HG03521 (cell line): Measurements from ENCODE around the gene RABIF.

Experiments
- ATAC-seq: cut with Tn5 transposase; IDR thresholded peaks from one replicate; pipeline ENCODE4 v1.9.1; 2021; ENCODE audit warnings: mild to moderate bottlenecking, moderate library complexity; ENCODE audit not compliant: unreplicated experiment

RABIF gene

GRCh38 chr1:202879128-202879527, 9.8 kb downstream of the RABIF start:
- no peak for ATAC-seq

- ATAC-seq, result no peak
Observed at GRCh38 chr1:202873026-202873425, 15.9 kb downstream of the RABIF start.

GRCh38 chr1:202871367-202871766, 17.6 kb downstream of the RABIF start:
- ATAC-seq, result no peak

DNA sequence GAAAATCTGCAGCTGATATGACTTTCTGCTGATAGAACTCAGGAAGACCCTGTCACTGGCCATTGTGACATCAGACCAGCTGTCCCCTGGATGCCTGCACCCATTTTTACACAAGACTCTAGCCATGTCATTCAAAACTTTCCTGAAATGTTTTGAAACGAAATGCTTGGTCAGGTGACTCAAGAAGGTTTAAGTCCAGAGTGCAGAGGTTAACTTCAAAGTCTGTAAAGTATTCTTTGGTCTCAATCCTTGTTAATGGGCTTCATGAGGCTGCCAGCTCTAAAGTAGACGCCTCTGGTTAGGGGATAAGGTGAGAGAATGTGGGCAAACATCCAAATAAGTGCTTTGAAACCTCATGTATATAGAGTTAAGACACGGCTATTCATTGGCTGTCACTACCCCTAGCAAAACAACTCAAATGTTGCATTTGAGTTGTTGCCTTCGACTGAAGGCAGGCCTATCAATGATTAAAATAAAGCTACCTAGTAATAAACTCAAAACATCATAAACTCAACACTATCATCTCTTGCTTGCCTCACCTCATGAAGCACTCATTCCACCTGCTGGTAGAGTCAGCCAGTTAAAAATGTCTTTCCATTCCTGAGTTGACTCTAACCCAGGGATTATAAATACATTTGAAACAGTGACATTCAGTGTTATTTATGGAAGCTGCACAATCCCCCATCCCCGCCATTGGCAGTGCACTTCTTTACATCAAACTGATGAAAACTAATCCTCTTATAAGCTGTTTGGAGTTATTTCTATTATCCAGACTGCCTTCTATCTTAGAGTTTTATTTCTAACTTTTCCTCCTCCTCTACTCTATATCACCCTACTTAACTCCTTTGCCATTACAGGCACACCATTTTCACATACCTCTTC, 26.0 kb downstream of the RABIF start:
- no peak for ATAC-seq

- ATAC-seq, result no peak
Observed at GRCh38 chr1:202861420-202862132, 27.4 kb downstream of the RABIF start.

- no peak for ATAC-seq
Observed at GRCh38 chr1:202860744-202861419, 28.1 kb downstream of the RABIF start.

GRCh38 chr1:202858789-202859414, 30.0 kb downstream of the RABIF start:
- ATAC-seq, result no peak

DNA sequence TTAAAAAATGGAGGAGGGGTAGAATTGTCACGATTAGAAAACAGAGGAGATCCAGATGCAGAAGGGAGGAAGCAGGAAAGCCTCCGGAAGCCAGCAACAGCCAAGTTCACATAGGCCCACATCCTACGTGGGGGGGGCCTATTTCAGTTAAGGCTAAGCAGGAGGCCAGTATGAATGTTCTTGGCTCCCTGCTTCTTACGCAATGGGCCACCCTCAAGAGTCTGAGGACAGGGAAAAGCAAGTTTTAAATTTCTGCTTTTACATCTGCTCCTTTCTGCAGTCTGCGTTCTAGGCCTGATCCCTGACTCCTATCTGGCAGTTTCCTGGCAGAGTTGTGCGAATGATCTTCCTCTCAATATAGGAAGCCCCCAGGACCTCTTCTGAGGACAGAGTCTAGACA, 30.6 kb downstream of the RABIF start:
- ATAC-seq, result no peak

GRCh38 chr1:202857136-202857610, 31.8 kb downstream of the RABIF start:
- ATAC-seq, result no peak

- ATAC-seq, result no peak
Observed at GRCh38 chr1:202856014-202856413, 32.9 kb downstream of the RABIF start.

DNA sequence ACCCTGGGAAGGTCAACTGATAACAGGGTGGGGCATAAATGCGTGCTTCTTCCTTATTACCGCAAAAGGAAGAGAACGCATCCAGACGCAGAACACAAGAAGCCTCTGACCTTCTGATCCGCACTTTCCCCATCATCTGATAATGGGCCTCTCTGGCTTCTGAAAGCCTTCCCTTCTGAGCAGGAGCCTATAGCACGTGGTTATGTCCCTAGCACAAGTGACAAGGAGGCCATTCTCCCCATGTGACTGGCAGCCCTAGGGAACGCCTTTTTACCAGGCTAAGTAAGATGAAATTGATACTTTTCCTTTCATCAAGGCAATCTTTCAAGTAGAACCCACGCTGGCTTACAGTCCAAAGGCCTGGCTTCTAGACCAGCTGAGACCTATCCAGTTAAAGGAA, 34.2 kb downstream of the RABIF start:
- ATAC-seq, result no peak

DNA sequence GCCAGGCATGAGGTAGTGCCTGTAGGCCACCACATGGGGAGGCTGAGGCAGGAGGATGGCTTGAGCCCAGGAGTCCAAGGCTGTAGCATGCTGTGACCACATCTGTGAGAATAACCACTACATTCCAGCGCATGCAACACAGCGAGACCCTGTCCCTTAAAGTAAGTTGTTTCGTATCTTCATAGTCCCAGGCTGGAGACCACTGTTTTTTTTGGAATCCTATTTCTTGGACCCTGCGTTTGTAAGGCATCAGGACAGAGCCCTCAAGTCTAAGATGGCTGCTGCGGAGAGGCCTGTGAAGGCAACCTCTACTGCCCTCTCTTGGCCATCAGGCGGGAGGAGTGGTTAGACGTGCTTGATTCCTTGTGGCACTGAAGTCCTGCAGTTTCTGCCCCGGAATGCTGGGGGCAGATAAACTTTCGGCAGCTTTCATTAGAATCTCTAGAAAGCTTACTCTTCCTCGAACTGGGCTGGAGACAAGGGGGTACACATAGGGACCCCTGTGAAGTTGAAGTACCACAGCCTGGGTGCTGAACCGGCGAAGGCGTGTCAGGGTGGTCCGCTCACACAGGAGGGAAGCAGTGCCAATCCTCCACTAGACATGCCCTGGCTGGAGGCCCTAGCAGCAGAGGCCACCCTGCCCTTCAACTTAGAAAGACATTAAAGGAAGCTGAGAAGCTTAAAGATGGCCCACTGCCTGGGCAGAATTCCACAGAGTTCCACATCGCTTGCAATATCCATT, 36.6 kb downstream of the RABIF start:
- ATAC-seq, result no peak

DNA sequence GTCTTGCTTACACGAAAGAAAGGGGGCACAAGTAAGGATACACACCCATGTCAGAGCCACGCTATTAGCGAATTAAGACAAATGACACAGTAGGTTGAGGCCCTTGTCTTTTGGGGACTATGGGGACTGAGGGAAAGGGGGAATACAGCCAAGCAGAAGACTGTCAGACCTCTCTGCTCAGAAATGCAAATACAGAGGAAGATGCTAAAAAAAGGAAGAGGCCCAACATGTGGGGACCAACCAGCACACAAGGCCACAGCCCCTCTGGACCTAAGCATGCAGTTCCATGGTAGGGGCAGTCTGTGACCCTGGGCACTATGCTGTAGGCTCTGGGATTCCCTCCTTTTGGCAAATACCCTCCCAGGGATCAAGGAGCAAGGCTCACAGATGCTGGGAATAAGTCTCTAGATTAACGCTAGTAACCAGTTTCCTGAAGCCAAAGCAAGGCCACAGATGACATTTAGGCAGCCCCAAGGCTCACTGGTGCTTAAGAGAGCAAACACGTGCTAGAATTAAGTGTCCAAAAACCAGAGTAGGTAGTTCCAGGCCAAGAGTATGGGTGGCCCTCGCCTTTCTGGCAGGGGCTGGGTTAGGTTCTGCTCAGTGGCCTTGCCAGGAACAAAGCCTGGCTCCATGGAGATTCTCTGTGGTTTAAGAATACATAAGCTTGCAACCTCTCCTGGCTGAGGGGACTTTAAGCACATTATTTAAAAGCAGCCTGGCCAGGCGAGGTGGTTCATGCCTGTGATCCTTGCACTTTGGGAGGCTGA, 38.2 kb downstream of the RABIF start:
- ATAC-seq, result no peak

DNA sequence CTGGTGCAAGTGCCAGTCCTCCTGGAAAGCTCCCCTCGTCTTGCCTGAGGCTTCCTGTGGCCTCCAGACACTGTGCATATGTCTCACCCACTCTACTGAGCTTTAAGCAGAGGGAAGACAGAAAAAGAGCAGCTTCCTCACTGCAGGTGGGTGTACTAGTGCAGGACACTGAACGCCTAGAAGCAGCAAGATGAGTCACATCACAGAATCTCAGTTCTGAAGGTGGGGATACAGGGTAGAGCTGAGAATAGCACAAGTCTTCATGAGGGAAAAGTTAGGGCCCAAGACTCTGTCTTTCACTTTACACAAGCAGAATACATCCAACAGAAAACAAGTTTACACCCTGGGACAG, 40.8 kb downstream of the RABIF start:
- no peak for ATAC-seq

DNA sequence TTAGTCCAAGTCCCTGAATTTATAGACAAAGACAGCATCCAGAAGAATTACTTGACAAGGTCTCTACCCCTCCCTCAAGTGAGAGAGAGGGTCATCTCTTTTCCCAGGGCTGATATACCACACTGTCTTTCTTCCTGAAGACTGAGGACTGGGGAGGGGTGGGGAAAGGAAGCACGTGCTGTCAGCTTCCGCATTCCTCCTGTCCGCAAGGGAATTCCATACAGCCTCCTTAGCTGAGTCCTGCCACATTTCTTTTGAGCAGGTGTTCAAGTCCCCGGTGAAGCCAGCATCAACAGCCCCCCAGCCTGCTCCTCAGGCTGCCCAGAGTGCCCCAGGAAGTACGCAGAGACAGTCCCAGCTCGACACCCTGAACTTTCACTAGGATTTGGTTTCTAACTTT, 44.0 kb downstream of the RABIF start:
- ATAC-seq, result no peak

DNA sequence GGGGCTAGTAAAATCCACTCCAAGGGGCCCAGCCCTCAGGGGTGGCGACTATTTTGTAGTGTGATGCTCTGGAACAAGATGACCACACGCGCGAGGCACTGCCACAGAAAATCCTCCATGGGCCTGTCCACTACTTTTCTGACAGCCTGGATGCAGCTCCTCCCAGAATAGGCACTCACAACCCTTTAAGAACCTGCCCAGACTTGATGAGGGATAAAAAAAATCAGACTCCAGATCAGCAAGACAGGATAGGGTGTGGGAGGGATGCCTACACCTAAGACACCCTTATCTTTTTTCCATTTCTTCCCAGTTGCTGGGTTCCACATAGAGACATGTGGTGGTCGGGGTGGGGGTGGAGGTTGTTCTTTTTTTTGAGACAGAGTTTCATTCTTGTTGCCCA, 44.7 kb downstream of the RABIF start:
- ATAC-seq, result no peak

GRCh38 chr1:202843081-202843480, 45.9 kb downstream of the RABIF start:
- ATAC-seq, result no peak

DNA sequence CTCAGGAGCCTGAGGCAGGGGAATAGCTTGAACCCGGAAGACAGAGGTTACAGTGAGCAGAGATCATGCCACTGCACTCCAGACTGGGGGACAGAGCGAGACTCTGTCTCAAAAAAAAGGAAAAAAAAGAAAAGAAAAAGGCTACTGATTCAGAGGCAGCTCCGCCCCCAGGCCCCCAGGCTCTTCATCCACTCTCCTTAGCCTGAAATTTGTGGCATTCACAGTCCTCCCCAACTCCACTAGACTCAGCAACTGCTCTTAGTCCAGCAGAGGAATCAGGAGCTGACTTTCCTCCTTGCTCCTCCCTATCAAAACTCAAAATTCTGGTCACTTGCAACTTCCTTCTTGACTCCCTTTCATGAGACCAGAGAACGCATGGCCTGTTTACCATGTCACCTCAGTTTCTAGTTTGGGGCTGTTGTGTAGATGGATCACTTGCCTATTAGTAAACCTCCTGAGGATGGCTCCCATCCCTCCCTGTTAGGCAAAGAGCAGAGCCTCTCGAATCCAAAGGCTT, 51.1 kb downstream of the RABIF start:
- ATAC-seq, result no peak

DNA sequence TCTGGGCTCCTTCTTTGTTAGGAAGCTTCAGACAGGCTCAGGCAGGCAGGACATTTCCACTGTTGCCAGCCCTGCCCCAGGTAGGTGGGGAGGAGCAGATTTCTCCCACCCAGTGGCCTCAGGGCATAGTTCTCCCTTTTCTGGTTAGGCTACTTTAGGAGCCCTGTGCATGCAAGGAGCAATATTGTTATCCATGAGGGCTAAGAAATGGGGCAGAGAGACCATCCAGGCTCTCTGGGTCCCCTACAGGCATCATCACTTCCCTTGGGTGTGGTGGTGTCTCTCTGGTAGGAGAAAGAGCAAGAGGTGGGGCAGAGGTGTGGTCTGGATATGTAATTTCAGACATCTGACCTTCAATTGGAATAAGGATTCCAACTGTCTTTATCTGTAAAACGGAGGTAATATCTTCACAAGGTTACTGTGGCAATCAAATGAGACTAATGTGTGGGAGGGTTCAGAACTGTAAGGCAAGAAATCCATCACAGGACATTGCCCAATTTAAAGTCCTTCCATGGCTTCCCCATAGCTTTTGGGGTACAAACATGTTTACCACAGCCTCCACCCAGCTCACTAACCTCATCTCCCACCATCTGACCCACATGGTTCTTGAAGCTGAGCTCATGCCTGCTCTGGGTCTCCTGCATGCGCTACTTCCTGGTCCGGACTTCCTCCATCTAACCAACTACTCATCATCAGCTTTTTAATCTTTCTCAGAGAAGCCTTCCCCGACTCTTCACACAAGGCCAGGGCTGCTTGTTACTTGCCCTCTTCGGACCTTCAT, 52.1 kb downstream of the RABIF start:
- ATAC-seq, result no peak
